Hippocampal formation (tissue), 2 donors: ENCODE data around the gene C1R.
"Not testable (repeated sequence)": the region's sequence is repeated elsewhere in the genome, so short reads cannot be mapped to it uniquely, and the experiment has no call there.

Source experiments
- DNase-seq, 2 donors: peaks; one replicate each; lab custom pipeline; 2025; lab: John Stamatoyannopoulos, UW

Gene C1R

GRCh38 chr12:7037411-7037810 lies 54.8 kb downstream of the C1R start:
- DNase-seq: not testable (repeated sequence)

GRCh38 chr12:7035463-7035862 lies 56.8 kb downstream of the C1R start:
- no peak for DNase-seq

GRCh38 chr12:7034464-7034863 lies 57.8 kb downstream of the C1R start:
- DNase-seq: no peak

- DNase-seq: no peak
Observed at GRCh38 chr12:7032990-7033389, 59.3 kb downstream of the C1R start.

GRCh38 chr12:7031306-7031705 lies 60.9 kb downstream of the C1R start:
- no peak for DNase-seq
